Muscle of arm (tissue), 14 donors: ENCODE measurements around the gene NHLRC3. TPM values are rescaled to one million over a fixed set of nuclear protein-coding genes. Genes with fewer than 3 reads are reported as not detected.
"Not testable (repeated sequence)": the region's sequence is repeated elsewhere in the genome, so short reads cannot be mapped to it uniquely, and the experiment has no call there.

ENCODE experiments used
- DNase-seq: peaks from one replicate; pipeline ENCODE4 v3.0.0-alpha.2; 2013
- long read RNA-seq, 11 donors: transcript quantifications; one replicate each; lab custom pipeline, GENCODE V29; 2026
- polyA plus RNA-seq, 12 donors: library from polyadenylated mRNA; unstranded; fragments of 120-200 nt; gene quantifications; one replicate each; pipeline ENCODE4 v1.2.1, GENCODE V29; 2013; ENCODE audit not compliant: insufficient read length in 12 of 12

Gene NHLRC3, protein sequence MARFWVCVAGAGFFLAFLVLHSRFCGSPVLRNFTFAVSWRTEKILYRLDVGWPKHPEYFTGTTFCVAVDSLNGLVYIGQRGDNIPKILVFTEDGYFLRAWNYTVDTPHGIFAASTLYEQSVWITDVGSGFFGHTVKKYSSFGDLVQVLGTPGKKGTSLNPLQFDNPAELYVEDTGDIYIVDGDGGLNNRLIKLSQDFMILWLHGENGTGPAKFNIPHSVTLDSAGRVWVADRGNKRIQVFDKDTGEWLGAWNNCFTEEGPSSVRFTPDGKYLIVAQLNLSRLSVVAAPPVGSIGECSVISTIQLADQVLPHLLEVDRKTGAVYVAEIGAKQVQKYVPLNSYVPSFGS
- 10 to 100 TPM in 11 of 12 donors, not detected in 1; 25.9 to 56.0 (median 40.4) TPM for polyA plus RNA-seq
- long read RNA-seq, donor 1, partial matches to known transcripts: 97 of 108 reads
- long read RNA-seq, donor 1, other reads (novel, unspliced or antisense): 0 of 108 reads
- long read RNA-seq, donor 2, partial matches to known transcripts: 0 of 3 reads
- long read RNA-seq, donor 2, other reads (novel, unspliced or antisense): 0 of 3 reads
- long read RNA-seq, donor 3, partial matches to known transcripts: 0 of 1 reads
- long read RNA-seq, donor 3, other reads (novel, unspliced or antisense): 0 of 1 reads
- long read RNA-seq, donor 4, partial matches to known transcripts: 0 of 4 reads
- long read RNA-seq, donor 4, other reads (novel, unspliced or antisense): 0 of 4 reads
- long read RNA-seq, donor 5, partial matches to known transcripts: 0 of 8 reads
- long read RNA-seq, donor 5, other reads (novel, unspliced or antisense): 0 of 8 reads
- long read RNA-seq, donor 6, partial matches to known transcripts: 0 of 3 reads
- long read RNA-seq, donor 6, other reads (novel, unspliced or antisense): 0 of 3 reads
- long read RNA-seq, donor 7, partial matches to known transcripts: 0 of 3 reads
- long read RNA-seq, donor 7, other reads (novel, unspliced or antisense): 0 of 3 reads
- long read RNA-seq, donor 8, transcript NHLRC3-201 (6 exons, 3,275 nt): major isoform, 5 of 13 reads
- long read RNA-seq, donor 8, partial matches to known transcripts: 5 of 13 reads
- long read RNA-seq, donor 8, other reads (novel, unspliced or antisense): 0 of 13 reads
- long read RNA-seq, donor 9, partial matches to known transcripts: 0 of 3 reads
- long read RNA-seq, donor 9, other reads (novel, unspliced or antisense): 0 of 3 reads
- long read RNA-seq, donor 10, partial matches to known transcripts: 0 of 3 reads
- long read RNA-seq, donor 10, other reads (novel, unspliced or antisense): 0 of 3 reads
- long read RNA-seq, donor 11, partial matches to known transcripts: 0 of 5 reads
- long read RNA-seq, donor 11, other reads (novel, unspliced or antisense): 0 of 5 reads

DNA sequence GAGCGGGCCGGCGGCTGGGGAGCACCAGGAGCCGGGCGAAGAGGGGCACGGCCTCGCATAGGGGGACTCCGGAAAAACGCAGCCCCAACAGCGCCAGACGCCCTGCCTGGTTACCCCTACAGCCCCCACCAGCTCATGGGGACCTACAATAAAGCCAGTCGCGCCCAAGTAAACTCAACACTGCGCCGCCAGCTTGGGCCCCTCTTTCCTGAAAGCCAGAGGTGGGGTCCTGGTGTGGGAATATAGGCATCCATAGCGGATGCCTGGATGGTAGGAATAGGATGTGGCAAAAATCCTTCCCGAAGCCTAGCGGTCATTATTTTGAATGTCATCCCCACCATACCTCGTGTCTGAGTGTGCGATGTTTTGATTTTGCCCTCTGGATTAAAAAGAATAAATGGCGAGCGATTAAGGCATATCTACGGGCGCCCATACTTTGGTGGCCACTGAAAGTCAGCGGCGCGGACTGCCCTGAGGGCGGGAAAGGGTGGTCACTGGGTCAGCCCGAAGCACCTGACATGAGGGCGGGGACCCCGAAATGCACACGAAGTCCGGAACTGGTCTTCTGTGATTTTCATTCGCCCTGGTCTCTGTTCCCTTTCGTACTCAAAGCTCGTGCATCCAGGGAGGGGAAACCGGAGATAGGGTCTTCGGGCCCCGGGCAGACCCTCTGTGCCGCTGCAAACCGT is at the start of gene NHLRC3, which contains the start of gene PROSER1:
Gene NHLRC3 (plus strand): TSS at position 577 of the 689 bp plus-strand sequence. CDS start 184 bp downstream, outside the sequence.
Gene PROSER1 (minus strand): TSS at position 210 of the 689 bp plus-strand sequence. CDS start 847 bp downstream, outside the sequence.
- DNase-seq: peak; percentile 96

GRCh38 chr13:38990693-38991092 is 47.6 kb upstream of the NHLRC3 start, which contains the start of gene STOML3:
Gene STOML3, minus strand, starts transcription at chr13:38990831. Its CDS starts 110 bp downstream, at chr13:38990721.
- no peak for DNase-seq

DNA sequence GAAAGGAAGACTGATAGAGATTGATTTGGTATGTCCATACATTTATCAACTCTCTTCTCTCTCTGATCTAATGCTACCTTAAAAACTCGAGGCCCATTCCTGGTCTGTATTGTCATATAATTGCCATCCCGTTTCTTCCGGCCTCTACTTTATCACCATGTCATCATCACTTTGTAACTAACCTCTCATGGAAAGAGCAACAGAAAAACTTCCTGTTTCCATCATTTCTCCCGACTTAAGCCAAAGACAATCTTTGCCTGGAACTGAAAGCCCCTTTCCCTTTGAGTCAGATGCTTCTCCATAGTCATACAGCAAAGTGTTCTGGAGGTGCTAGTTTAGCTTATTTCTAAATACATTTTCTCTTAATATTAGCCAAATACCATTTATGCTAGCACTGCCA is 44.9 kb upstream of the NHLRC3 start:
- no peak for DNase-seq

DNA sequence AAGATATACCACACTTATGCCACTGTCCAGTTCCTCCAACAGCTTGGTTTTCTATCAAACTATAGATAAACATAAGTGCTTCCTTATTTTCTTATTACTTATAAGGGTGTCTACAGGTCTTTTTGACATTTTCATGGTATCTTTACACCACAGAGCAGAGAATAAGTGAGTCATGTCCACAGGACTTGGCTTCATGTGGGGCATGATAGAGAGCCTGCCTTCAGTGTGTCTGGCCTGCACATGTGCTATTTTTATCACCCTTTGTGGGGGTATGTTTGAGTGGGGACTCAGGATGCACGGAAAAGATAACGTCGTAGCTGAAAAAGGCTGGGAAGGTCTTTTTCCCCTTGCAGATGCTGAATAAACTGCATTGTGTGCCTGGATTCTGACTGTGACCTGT is 39.5 kb upstream of the NHLRC3 start:
- no peak for DNase-seq

GRCh38 chr13:39006371-39007111 is 31.7 kb upstream of the NHLRC3 start:
- not testable (repeated sequence) for DNase-seq

DNA sequence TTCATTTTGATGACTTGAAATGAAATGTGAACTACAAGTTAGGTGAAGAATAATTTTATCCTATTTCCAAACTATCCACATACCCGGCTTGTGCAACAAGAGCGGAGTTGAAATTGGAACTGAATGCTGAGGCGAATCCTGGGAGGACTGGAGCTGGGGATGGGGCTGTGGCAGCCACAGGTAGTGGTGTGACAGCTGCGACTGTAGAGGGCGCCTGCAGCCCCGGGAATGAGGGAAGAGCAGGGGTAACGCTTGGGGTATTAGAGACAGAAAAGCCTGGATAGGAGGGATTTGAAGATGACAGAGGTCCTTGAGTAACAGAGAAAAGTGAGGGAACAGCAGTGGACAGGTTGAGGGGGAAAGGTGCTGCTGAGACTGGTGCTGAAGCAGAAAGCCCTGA is 25.6 kb upstream of the NHLRC3 start:
- no peak for DNase-seq

GRCh38 chr13:39013462-39013861 is 24.8 kb upstream of the NHLRC3 start:
- DNase-seq: no peak

DNA sequence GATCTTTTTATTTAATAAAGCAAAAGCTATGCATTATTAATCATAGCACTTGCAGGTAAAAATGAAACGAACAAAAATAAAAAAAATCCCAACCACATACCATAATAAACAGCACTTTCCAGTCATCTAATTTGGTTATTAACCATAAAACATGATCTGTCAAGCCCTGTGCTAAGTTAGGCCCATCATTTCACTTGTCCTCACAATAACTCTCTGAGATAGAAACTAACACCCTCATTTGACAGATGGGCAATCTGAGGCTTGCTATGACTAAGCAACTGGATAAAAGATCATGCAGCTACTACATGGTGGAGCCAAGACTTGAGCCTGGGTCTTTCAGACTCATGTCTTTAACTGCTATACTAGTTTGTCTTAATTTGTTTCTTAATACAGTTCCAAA is 22.2 kb upstream of the NHLRC3 start:
- no peak for DNase-seq

DNA sequence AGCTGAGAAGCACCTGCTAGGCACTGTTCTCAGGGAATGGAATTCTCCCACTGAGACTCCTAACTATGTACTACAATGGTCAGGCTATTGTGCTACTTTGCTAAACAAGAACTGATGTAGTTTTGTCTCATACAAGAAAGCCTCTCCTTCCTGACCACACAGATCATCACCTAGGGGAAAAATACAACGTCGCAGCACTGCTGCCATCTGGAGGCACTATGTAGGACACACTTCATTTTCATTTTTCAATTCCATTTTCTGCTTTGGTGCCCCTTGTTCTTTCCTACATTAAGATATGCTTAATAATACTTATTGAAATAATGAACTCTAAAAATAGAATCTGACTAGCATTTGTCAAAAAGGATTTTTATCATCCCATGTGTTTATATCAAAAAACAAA is 21.5 kb upstream of the NHLRC3 start:
- DNase-seq: peak; percentile 23

- no peak for DNase-seq
Measured at GRCh38 chr13:39020853-39021462, 17.3 kb upstream of the NHLRC3 start.

DNA sequence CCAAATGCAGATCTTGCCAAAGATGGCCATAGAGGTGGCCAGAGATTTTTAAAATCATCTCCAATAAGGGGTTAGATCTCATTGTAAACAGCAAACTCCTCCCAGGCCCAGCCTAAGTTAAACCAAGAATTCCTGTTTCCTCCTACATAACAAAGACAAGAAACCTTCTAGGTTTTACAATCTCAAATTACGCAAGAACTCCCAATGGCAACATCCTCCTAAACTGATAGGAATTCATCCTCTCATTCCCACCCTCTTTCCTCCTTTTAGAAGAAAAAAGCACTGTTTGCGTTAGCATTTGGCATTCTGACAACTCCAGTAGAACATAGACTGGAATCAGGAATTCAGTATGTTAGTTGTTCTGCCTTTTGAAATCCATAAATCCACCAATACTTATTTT is 14.9 kb upstream of the NHLRC3 start:
- no peak for DNase-seq

DNA sequence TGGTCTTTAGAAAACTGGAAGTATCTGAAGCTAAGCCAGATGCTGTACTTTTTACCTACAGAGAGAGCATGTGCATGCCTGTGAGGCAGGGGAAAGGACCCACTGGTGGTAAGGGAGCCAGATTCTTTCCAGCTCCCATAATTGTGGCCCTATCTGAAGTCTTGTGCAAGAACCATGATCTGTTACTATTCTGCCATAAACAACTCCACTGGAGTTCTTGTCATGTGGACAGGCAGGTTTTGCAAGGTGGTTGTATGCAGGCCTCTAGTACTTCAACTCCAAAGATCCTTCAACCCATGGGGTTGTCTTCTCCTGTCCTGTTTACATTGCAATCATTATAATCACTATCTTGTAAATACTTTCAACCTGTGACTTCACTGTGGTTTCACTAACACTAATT is 14.5 kb upstream of the NHLRC3 start:
- no peak for DNase-seq

DNA sequence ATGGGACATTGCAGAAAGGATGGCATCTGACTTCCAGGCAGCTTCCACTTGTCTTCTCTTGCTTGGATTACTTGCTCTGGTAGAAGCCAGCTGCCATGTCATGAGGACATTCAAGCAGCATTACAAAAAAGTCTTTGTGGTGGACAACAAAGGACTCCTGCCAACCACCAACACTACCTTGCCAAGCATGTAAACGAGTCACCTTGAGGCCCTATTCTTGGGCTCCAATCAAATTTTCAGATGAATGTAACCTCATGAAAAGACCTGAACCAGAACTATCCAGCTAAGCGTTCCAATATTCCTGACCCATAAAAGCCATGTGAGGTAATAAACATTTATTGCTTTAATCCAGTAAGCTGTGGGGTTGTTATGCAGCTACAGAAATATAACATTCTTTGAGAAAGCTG is 12.8 kb upstream of the NHLRC3 start:
- no peak for DNase-seq

DNA sequence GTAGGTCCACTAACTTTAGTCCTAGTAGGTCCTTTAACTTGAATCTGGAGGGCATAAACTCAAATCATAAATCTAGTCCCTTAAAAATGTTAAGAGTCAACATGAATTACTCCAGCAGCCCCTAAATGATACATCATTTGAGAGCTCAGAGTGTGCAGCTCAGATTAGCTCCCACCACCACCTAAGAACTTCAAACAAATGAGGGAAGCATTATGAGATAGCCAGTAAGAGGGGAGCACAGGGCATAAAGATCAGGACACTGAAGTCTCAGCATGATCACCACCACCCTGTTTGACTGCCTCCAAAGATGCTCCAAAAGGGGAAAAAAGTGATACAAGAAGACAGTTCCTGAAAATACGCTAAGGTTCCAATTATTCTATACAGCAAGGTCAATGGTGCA is 6.1 kb upstream of the NHLRC3 start:
- DNase-seq: no peak

DNA sequence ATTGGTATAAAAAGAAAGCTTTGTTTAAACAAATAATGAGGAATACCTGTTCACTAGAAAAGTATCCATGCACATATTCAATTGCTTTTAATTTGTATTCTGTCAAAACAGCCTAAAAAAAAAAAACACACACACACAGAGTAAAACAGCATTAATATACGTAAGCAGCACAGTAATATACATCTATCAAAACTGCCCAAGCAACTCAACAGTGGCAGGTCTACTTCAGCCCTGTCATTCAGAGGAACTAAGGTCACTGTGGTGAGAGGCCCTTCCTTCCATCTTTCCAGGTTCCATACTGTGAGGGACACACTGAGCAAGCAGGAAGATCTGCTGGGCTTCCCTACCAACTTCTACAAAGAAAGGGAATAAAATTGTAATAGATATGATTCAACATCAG is 4.2 kb upstream of the NHLRC3 start:
- DNase-seq: no peak

- DNase-seq: no peak
Measured at GRCh38 chr13:39035204-39035603, 3.1 kb upstream of the NHLRC3 start.

DNA sequence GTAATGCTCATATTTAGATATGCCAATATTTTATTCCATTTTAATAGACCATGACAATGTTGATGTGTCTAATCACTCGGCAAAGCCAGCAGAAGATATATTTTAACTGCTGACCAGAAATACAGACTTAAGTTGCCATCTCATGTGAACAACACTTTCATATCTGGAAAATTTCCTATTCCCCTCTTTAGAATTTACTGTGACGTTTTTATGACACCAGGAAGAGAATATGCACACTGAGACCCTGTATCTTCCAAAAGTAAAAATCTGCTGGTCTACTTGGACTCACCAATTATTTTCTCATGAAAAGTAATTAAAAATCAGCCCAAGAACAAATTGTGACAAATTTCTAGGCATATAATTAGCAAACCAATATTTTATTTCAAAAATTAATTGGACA is 2.5 kb upstream of the NHLRC3 start:
- no peak for DNase-seq

DNA sequence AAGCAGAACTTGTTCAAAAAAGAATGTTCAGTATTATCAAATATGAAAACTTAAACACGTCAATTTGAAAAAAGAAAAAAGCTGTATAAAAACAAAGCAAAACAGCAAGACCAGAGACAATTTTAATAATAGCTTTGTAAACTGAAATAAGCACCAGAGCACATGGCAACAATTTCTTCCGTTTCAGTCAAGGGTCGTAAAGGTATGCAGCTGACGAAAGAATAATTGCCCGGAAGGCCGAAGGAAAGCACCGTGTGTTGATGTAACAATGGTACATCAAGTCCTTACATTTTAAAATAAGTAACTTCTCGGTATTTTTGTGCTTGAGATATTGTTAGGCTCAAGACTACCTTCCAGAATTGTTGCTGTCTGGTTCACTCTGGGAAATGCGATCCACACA is 2.0 kb upstream of the NHLRC3 start:
- DNase-seq: no peak

- peak; percentile 14 for DNase-seq
Measured at GRCh38 chr13:39037410-39037879, 811 bp upstream of the NHLRC3 start.
